Measurements from ENCODE around the gene SYT9.

The SYT9 gene

GRCh38 chr11:7439746-7440320 lies 188.1 kb downstream of the SYT9 start:
- H2AK5ac ChIP-seq (ENCODE audit: low read length): no peak overlapping the region
- no peaks in the 10 kb centered on the region for H3K27me3 ChIP-seq (ENCODE audit: insufficient read depth, low read length)
- no peak overlapping the region for H3K9ac ChIP-seq (ENCODE audit: low read length)
- H4K12ac ChIP-seq (ENCODE audit: low read depth, low read length): no peak overlapping the region
- H2BK120ac ChIP-seq (ENCODE audit: insufficient read depth, low read length, poor library complexity): no peak overlapping the region
- no CpG with 5 or more reads among the region's 3 CpGs for WGBS (ENCODE audit: extremely low coverage, insufficient coverage, insufficient read length)
- H2BK5ac ChIP-seq (ENCODE audit: low read depth, low read length, poor library complexity): no peak overlapping the region
- H3K4me1 ChIP-seq (ENCODE audit: control insufficient read depth in 1 of 2, insufficient read depth in 2 of 2, low read length in 2 of 2): no peaks in the 10 kb centered on the region
- no peaks in the 10 kb centered on the region for H3K36me3 ChIP-seq (ENCODE audit: control insufficient read depth in 1 of 2, insufficient read depth in 2 of 2, low read length in 2 of 2)
- no peak overlapping the region for H3K27ac ChIP-seq (ENCODE audit: low read depth, low read length)
- no peak overlapping the region for H3K14ac ChIP-seq (ENCODE audit: low read length)
- no peak overlapping the region for H3K4me3 ChIP-seq (ENCODE audit: low read depth, low read length)
- no peak overlapping the region for H3K4ac ChIP-seq (ENCODE audit: low read depth, low read length)
- no peak overlapping the region for H3K23ac ChIP-seq (ENCODE audit: low read length)
- H3K4me2 ChIP-seq (ENCODE audit: low read length): no peak overlapping the region
- H4K8ac ChIP-seq (ENCODE audit: low read depth, low read length): no peak overlapping the region
- no peak overlapping the region for H3K18ac ChIP-seq (ENCODE audit: low read length)
- H3K79me1 ChIP-seq (ENCODE audit: low read length): no peaks in the 10 kb centered on the region
- H2AFZ ChIP-seq (ENCODE audit: insufficient read depth, low read length, poor library complexity): no peak overlapping the region
- DNase-seq: no peak
- H3K9me3 ChIP-seq (ENCODE audit: insufficient read depth, low read depth, low read length): no peaks in the 10 kb centered on the region
- no peak overlapping the region for H4K91ac ChIP-seq (ENCODE audit: low read depth, low read length)
- no peak overlapping the region for H2BK12ac ChIP-seq (ENCODE audit: low read length)
- no peaks in the 10 kb centered on the region for H3K79me2 ChIP-seq (ENCODE audit: control insufficient read depth, insufficient read depth, low read length, poor library complexity)

DNA sequence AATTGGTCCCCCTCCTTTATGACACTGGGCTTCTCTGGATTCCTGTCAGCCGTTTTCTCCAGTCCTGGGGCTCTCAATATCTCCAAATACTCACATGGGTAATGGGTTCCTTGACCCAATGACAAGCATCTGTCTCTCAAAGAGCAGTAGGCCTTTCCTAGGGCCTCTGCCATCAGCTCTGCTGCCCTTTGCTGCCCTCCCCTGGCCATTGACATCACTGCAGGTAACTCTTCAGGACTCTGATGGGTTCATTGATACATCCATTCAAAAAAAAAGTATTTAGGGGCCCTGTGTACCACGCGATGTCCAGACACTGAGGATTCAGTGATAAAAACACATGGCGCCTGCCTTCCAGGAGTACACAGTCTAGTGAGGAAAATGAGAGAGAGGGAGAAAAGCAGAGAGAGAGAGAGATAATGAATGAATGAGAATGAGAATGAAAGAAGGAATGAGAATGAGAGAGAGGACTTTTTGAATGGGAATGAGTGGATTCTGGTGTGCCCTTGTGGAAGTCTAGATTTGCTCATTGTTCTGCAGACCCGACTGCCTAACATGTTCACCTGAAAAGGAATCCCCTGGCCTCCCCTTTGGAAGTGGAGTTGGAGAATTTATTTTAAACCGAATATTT lies 191.0 kb downstream of the SYT9 start:
- peak; percentile 65 to 85 for DNase-seq

DNA sequence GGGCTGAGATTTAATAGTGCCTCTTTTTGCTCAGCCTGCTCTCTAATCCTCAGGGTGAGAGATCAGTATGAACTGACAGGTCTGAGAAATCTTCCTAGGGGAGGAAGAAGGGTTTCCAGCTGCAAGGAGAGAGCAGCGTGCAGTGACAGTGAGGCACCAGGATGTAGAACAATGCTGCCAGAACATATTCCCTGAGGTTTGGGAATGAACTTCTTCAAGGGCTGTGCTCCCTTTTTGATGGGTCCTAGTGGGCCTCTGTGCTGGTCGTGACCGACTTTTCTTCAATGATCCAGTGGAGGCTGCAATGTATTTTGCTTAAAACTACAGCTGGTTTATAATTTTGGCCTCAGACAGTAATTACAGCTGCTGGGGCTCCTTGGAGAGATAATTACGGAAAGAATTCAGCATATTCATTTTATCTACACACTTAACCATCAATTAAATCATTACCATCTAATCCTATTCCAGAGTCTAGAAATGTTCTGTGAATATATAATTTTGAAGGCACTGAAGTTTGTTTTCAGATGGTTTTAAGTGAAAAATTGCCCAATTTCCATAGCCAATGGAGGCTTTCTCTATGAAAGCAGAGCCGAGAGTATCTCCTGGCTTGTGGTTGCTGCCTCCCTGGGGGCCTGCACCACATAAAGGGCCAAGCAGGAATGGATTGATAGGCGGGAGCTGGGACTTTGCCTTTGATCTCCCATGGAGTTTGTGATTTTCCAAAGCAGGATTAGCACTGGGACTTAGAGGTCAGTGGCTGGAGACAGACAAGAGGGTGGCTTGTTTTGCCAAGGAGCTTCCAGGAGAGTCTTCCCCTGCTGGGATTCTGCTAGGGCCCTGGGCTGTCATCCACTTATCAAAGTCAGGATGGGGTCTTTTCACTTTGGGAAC lies 192.6 kb downstream of the SYT9 start:
- Histone ChIP-seq H4K91ac (ENCODE audit: low read depth, low read length) (no peak overlapping the region), H3K79me1 (ENCODE audit: low read length) (no peaks in the 10 kb centered on the region), H3K27me3 (ENCODE audit: insufficient read depth, low read length) (no peaks in the 10 kb centered on the region), H2AFZ (ENCODE audit: insufficient read depth, low read length, poor library complexity) (no peak overlapping the region), H3K4ac (ENCODE audit: low read depth, low read length) (no peak overlapping the region), H4K12ac (ENCODE audit: low read depth, low read length) (no peak overlapping the region), H3K4me2 (ENCODE audit: low read length) (no peak overlapping the region), H3K27ac (ENCODE audit: low read depth, low read length) (no peak overlapping the region), H3K9ac (ENCODE audit: low read length) (no peak overlapping the region), H3K18ac (ENCODE audit: low read length) (no peak overlapping the region), H2AK5ac (ENCODE audit: low read length) (no peak overlapping the region), H2BK12ac (ENCODE audit: low read length) (no peak overlapping the region), H3K79me2 (ENCODE audit: control insufficient read depth, insufficient read depth, low read length, poor library complexity) (no peaks in the 10 kb centered on the region), H3K23ac (ENCODE audit: low read length) (no peak overlapping the region), H3K4me3 (ENCODE audit: low read depth, low read length) (no peak overlapping the region), H4K8ac (ENCODE audit: low read depth, low read length) (no peak overlapping the region), H3K9me3 (ENCODE audit: insufficient read depth, low read depth, low read length) (no peaks in the 10 kb centered on the region), H3K36me3 (ENCODE audit: control insufficient read depth in 1 of 2, insufficient read depth in 2 of 2, low read length in 2 of 2) (no peaks in the 10 kb centered on the region), H3K4me1 (ENCODE audit: control insufficient read depth in 1 of 2, insufficient read depth in 2 of 2, low read length in 2 of 2) (peaks cover 0 to 3% of the 10 kb centered on the region in 2 experiments), H3K14ac (ENCODE audit: low read length) (no peak overlapping the region), H2BK5ac (ENCODE audit: low read depth, low read length, poor library complexity) (no peak overlapping the region), H2BK120ac (ENCODE audit: insufficient read depth, low read length, poor library complexity) (no peak overlapping the region)
- WGBS (ENCODE audit: extremely low coverage, insufficient coverage, insufficient read length): no CpG with 5 or more reads among the region's 6 CpGs
- no peak for DNase-seq

More for the DNA sequence above, 191.0 kb downstream of the SYT9 start:
- H4K8ac ChIP-seq (ENCODE audit: low read depth, low read length): no peak overlapping the region
- no peak overlapping the region for H3K4ac ChIP-seq (ENCODE audit: low read depth, low read length)
- H3K4me1 ChIP-seq (ENCODE audit: control insufficient read depth in 1 of 2, insufficient read depth in 2 of 2, low read length in 2 of 2): no peaks in the 10 kb centered on the region
- H3K4me2 ChIP-seq (ENCODE audit: low read length): no peak overlapping the region
- no peak overlapping the region for H3K4me3 ChIP-seq (ENCODE audit: low read depth, low read length)
- H4K91ac ChIP-seq (ENCODE audit: low read depth, low read length): no peak overlapping the region
- H4K12ac ChIP-seq (ENCODE audit: low read depth, low read length): no peak overlapping the region
- H3K27me3 ChIP-seq (ENCODE audit: insufficient read depth, low read length): no peaks in the 10 kb centered on the region
- H2BK12ac ChIP-seq (ENCODE audit: low read length): no peak overlapping the region
- no peak overlapping the region for H3K27ac ChIP-seq (ENCODE audit: low read depth, low read length)
- no peak overlapping the region for H3K23ac ChIP-seq (ENCODE audit: low read length)
- H3K9ac ChIP-seq (ENCODE audit: low read length): no peak overlapping the region
- H2AFZ ChIP-seq (ENCODE audit: insufficient read depth, low read length, poor library complexity): no peak overlapping the region
- WGBS (ENCODE audit: extremely low coverage, insufficient coverage, insufficient read length): no CpG with 5 or more reads among the region's 6 CpGs
- H3K9me3 ChIP-seq (ENCODE audit: insufficient read depth, low read depth, low read length): no peaks in the 10 kb centered on the region
- H2BK120ac ChIP-seq (ENCODE audit: insufficient read depth, low read length, poor library complexity): no peak overlapping the region
- no peak overlapping the region for H3K18ac ChIP-seq (ENCODE audit: low read length)
- no peaks in the 10 kb centered on the region for H3K36me3 ChIP-seq (ENCODE audit: control insufficient read depth in 1 of 2, insufficient read depth in 2 of 2, low read length in 2 of 2)
- H3K79me1 ChIP-seq (ENCODE audit: low read length): no peaks in the 10 kb centered on the region
- H3K79me2 ChIP-seq (ENCODE audit: control insufficient read depth, insufficient read depth, low read length, poor library complexity): no peaks in the 10 kb centered on the region
- H2BK5ac ChIP-seq (ENCODE audit: low read depth, low read length, poor library complexity): no peak overlapping the region
- H2AK5ac ChIP-seq (ENCODE audit: low read length): no peak overlapping the region
- no peak overlapping the region for H3K14ac ChIP-seq (ENCODE audit: low read length)

- Histone ChIP-seq H2BK120ac (ENCODE audit: insufficient read depth, low read length, poor library complexity) (no peak overlapping the region), H3K23ac (ENCODE audit: low read length) (no peak overlapping the region), H3K14ac (ENCODE audit: low read length) (no peak overlapping the region), H2BK12ac (ENCODE audit: low read length) (no peak overlapping the region), H4K8ac (ENCODE audit: low read depth, low read length) (no peak overlapping the region), H3K27me3 (ENCODE audit: insufficient read depth, low read length) (no peaks in the 10 kb centered on the region), H3K4me1 (ENCODE audit: control insufficient read depth in 1 of 2, insufficient read depth in 2 of 2, low read length in 2 of 2) (peaks cover 0 to 3% of the 10 kb centered on the region in 2 experiments), H3K79me2 (ENCODE audit: control insufficient read depth, insufficient read depth, low read length, poor library complexity) (no peaks in the 10 kb centered on the region), H3K79me1 (ENCODE audit: low read length) (no peaks in the 10 kb centered on the region), H3K4me3 (ENCODE audit: low read depth, low read length) (no peak overlapping the region), H3K4ac (ENCODE audit: low read depth, low read length) (no peak overlapping the region), H2BK5ac (ENCODE audit: low read depth, low read length, poor library complexity) (no peak overlapping the region), H2AK5ac (ENCODE audit: low read length) (no peak overlapping the region), H4K91ac (ENCODE audit: low read depth, low read length) (no peak overlapping the region), H3K4me2 (ENCODE audit: low read length) (no peak overlapping the region), H3K18ac (ENCODE audit: low read length) (no peak overlapping the region), H3K9me3 (ENCODE audit: insufficient read depth, low read depth, low read length) (no peaks in the 10 kb centered on the region), H4K12ac (ENCODE audit: low read depth, low read length) (no peak overlapping the region), H3K9ac (ENCODE audit: low read length) (no peak overlapping the region), H3K36me3 (ENCODE audit: control insufficient read depth in 1 of 2, insufficient read depth in 2 of 2, low read length in 2 of 2) (no peaks in the 10 kb centered on the region), H2AFZ (ENCODE audit: insufficient read depth, low read length, poor library complexity) (no peak overlapping the region), H3K27ac (ENCODE audit: low read depth, low read length) (no peak overlapping the region)
- no CpG with 5 or more reads among the region's 5 CpGs for WGBS (ENCODE audit: extremely low coverage, insufficient coverage, insufficient read length)
- DNase-seq: no peak
Measured at GRCh38 chr11:7445564-7445963, 193.9 kb downstream of the SYT9 start.
